Testis (tissue), 2 donors: ENCODE measurements around the gene KCNC2.

Experiments used
- POLR2A ChIP-seq: fragments of 450-650 bp; IDR thresholded peaks from one replicate; pipeline ENCODE4 v1.6.1; 2017; ENCODE audit warnings: antibody characterized with exemption, mild to moderate bottlenecking, moderate library complexity
- TF ChIP-seq, protein P1 (sequence below), 3 experiments: fragments of 450-650 bp in 2 of 3; fragments of 200-600 bp in 1 of 3; sonication (generic) in 1 of 3; IDR thresholded peaks; one replicate each; pipeline ENCODE4 v1.5.1; 2016 to 2019; ENCODE audit warnings: antibody characterized with exemption in 3 of 3, mild to moderate bottlenecking in 2 of 3, moderate library complexity in 1 of 3

DNA sequence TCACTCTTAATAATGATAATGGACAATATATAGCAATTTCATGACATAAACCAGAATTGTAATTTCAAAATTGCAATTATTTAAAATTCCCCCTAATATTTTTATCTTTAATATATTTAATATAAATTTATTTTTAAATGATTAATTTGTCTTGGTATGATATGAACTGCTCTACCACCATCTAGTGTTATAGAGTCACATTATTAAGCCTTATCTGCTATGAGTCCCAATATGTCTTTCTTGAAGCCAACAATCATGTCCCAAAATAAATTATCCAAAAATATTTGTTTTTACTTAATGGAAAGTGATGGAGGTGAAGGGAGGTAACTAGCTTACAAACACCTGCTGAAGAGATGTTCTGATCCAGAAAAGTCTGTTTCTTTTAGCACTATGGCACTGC, 151.4 kb downstream of the KCNC2 start:
- TF ChIP-seq, protein P1, sequence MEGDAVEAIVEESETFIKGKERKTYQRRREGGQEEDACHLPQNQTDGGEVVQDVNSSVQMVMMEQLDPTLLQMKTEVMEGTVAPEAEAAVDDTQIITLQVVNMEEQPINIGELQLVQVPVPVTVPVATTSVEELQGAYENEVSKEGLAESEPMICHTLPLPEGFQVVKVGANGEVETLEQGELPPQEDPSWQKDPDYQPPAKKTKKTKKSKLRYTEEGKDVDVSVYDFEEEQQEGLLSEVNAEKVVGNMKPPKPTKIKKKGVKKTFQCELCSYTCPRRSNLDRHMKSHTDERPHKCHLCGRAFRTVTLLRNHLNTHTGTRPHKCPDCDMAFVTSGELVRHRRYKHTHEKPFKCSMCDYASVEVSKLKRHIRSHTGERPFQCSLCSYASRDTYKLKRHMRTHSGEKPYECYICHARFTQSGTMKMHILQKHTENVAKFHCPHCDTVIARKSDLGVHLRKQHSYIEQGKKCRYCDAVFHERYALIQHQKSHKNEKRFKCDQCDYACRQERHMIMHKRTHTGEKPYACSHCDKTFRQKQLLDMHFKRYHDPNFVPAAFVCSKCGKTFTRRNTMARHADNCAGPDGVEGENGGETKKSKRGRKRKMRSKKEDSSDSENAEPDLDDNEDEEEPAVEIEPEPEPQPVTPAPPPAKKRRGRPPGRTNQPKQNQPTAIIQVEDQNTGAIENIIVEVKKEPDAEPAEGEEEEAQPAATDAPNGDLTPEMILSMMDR (IDR thresholded peaks at IDR 0.05) = no peak
- TF ChIP-seq POLR2A = no peak
